ENCODE data around the gene RAB27A. TPM values are rescaled to one million over a fixed set of nuclear protein-coding genes. Genes with fewer than 3 reads are reported as not detected.

Gene RAB27A
- total and polyA plus RNA-seq, 9 donors, result 5.1 to 11.8 (median 7.1) TPM

- Histone ChIP-seq H3K4me1 (ENCODE audit: control insufficient read depth, insufficient read depth, low read length) (no peaks in the 10 kb centered on the region), H3K9me3 (replicated peaks; ENCODE audit: control insufficient read depth, low read depth, low read length) (no peaks in the 10 kb centered on the region), H3K4me3 (ENCODE audit: low read length) (no peak overlapping the region), H3K27ac (ENCODE audit: low read length) (no peak overlapping the region), H3K36me3 (ENCODE audit: control insufficient read depth, insufficient read depth, low read length) (peaks cover 5% of the 10 kb centered on the region), H3K27me3 (ENCODE audit: control insufficient read depth, insufficient read depth, low read length) (no peaks in the 10 kb centered on the region)
- 83% methylated on average over 1 of the region's 3 CpGs for WGBS (ENCODE audit: insufficient coverage)
- no peak for DNase-seq
Measured at GRCh38 chr15:55230051-55230670, 59.5 kb downstream of the RAB27A start.

GRCh38 chr15:55226127-55226526 lies 63.5 kb downstream of the RAB27A start:
- DNase-seq, result no peak
- Histone ChIP-seq H3K9me3 (replicated peaks; ENCODE audit: control insufficient read depth, low read depth, low read length) (no peaks in the 10 kb centered on the region), H3K4me1 (ENCODE audit: control insufficient read depth, insufficient read depth, low read length) (no peaks in the 10 kb centered on the region), H3K36me3 (ENCODE audit: control insufficient read depth, insufficient read depth, low read length) (peaks cover 8% of the 10 kb centered on the region), H3K4me3 (ENCODE audit: low read length) (no peak overlapping the region), H3K27me3 (ENCODE audit: control insufficient read depth, insufficient read depth, low read length) (no peaks in the 10 kb centered on the region), H3K27ac (ENCODE audit: low read length) (no peak overlapping the region)
- 86% methylated on average over 1 of the region's 2 CpGs for WGBS (ENCODE audit: insufficient coverage)

DNA sequence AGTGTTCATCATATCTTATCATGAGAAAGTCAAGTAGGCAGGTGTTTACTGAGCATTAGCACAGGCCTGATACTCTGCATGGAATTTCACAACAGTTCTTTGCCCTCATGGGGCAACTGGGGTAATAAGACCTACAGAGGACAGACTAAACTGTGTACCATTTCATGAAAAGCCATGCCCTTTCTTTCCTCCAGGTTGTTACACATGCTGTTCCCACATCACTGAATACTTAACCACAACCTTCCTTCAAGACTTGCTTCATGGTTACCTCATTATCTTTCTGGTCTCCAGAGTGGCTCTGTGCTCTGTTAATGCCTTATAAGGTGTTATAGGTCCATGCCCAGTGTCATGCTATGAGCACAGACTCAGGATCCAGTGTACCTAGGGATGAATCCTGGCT lies 64.7 kb downstream of the RAB27A start:
- no peaks in the 10 kb centered on the region for H3K4me1 ChIP-seq (ENCODE audit: control insufficient read depth, insufficient read depth, low read length)
- no peak overlapping the region for H3K4me3 ChIP-seq (ENCODE audit: low read length)
- H3K36me3 ChIP-seq (ENCODE audit: control insufficient read depth, insufficient read depth, low read length), result peaks cover 8% of the 10 kb centered on the region
- H3K27ac ChIP-seq (ENCODE audit: low read length), result no peak overlapping the region
- H3K9me3 ChIP-seq (replicated peaks; ENCODE audit: control insufficient read depth, low read depth, low read length), result no peaks in the 10 kb centered on the region
- DNase-seq, result no peak
- no peaks in the 10 kb centered on the region for H3K27me3 ChIP-seq (ENCODE audit: control insufficient read depth, insufficient read depth, low read length)

DNA sequence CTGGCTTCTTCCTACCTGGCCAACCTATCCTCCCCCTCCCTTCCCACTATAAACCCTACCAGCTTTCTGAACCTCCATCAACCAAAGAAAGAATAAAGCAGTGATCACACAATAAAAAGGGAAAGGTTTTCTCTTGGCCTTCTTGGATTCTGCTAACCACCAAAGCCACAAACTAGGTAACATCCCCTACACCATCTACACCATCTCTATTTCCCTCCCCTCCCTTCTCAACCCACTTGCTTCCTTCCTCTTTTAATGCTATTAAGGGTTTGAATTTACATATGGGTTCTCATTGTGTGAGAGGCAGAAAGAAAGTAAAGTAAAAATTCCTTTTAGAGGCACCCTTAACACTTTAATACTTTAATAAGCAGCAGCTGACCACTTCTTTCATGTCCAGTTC lies 67.0 kb downstream of the RAB27A start:
- Histone ChIP-seq H3K36me3 (ENCODE audit: control insufficient read depth, insufficient read depth, low read length) (peaks cover 8% of the 10 kb centered on the region), H3K4me3 (ENCODE audit: low read length) (no peak overlapping the region), H3K27ac (ENCODE audit: low read length) (no peak overlapping the region), H3K9me3 (replicated peaks; ENCODE audit: control insufficient read depth, low read depth, low read length) (no peaks in the 10 kb centered on the region), H3K4me1 (ENCODE audit: control insufficient read depth, insufficient read depth, low read length) (no peaks in the 10 kb centered on the region), H3K27me3 (ENCODE audit: control insufficient read depth, insufficient read depth, low read length) (no peaks in the 10 kb centered on the region)
- no peak for DNase-seq

DNA sequence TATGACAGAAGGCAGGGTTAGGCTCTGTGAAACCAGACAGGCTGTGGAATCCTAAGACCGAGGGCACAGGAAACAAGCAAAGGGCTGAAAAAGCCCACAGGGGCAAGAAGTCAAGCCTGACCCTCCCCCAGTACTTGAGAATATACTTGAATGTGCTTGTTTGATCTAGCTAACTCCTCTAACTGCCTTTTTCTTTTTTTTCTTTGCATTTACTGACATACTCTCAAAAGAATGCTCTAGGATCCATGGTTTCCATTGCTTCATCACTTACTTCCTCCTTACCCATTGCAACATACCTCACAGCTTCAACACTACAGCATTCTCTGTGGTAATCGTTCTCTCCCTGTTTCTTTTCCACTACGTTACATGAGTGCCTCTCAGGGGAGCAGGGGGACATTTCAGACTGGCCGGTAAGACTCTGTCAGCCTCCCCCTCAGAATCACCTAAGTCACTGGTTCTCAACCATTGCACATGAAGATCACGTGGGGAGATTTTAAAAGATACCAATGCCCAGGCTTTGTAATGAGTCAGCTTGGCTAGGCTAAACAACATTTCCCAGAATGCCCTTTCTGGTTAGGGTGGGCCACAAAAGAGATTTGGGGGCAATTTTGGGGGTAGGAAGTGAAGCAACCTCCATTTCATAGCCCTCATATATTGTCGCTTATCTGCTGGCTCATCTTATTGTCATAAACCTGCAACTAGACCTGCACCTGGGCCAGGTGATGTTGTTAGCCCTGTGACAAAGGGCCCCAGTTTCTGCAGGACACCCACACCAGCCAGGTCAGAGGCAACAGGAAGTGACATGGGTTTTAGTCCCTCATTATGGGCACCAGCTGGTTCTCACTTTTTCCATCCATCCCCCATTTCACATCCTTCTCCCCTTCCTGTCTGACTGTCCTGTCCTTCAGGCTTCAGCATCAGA lies 68.3 kb downstream of the RAB27A start:
- Histone ChIP-seq H3K9me3 (replicated peaks; ENCODE audit: control insufficient read depth, low read depth, low read length) (no peaks in the 10 kb centered on the region), H3K4me1 (ENCODE audit: control insufficient read depth, insufficient read depth, low read length) (no peaks in the 10 kb centered on the region), H3K27ac (ENCODE audit: low read length) (no peak overlapping the region), H3K4me3 (ENCODE audit: low read length) (no peak overlapping the region), H3K36me3 (ENCODE audit: control insufficient read depth, insufficient read depth, low read length) (peaks cover 8% of the 10 kb centered on the region), H3K27me3 (ENCODE audit: control insufficient read depth, insufficient read depth, low read length) (no peaks in the 10 kb centered on the region)
- 69% methylated on average over 2 of the region's 6 CpGs for WGBS (ENCODE audit: insufficient coverage)
- DNase-seq, result peak; percentile 70

- H3K4me3 ChIP-seq (ENCODE audit: low read length), result no peak overlapping the region
- DNase-seq, result no peak
- H3K4me1 ChIP-seq (ENCODE audit: control insufficient read depth, insufficient read depth, low read length), result no peaks in the 10 kb centered on the region
- no peaks in the 10 kb centered on the region for H3K27me3 ChIP-seq (ENCODE audit: control insufficient read depth, insufficient read depth, low read length)
- no peak overlapping the region for H3K27ac ChIP-seq (ENCODE audit: low read length)
- H3K36me3 ChIP-seq (ENCODE audit: control insufficient read depth, insufficient read depth, low read length), result peaks cover 5% of the 10 kb centered on the region
- H3K9me3 ChIP-seq (replicated peaks; ENCODE audit: control insufficient read depth, low read depth, low read length), result no peaks in the 10 kb centered on the region
Measured at GRCh38 chr15:55220606-55221005, 69.0 kb downstream of the RAB27A start.

GRCh38 chr15:55218056-55218455 lies 71.6 kb downstream of the RAB27A start:
- WGBS (ENCODE audit: insufficient coverage), result no CpG with 5 or more reads among the region's 2 CpGs
- H3K27me3 ChIP-seq (ENCODE audit: control insufficient read depth, insufficient read depth, low read length), result no peaks in the 10 kb centered on the region
- no peak overlapping the region for H3K27ac ChIP-seq (ENCODE audit: low read length)
- H3K4me3 ChIP-seq (ENCODE audit: low read length), result no peak overlapping the region
- no peaks in the 10 kb centered on the region for H3K4me1 ChIP-seq (ENCODE audit: control insufficient read depth, insufficient read depth, low read length)
- DNase-seq, result peak; percentile 7
- peaks cover 2% of the 10 kb centered on the region for H3K36me3 ChIP-seq (ENCODE audit: control insufficient read depth, insufficient read depth, low read length)
- no peaks in the 10 kb centered on the region for H3K9me3 ChIP-seq (replicated peaks; ENCODE audit: control insufficient read depth, low read depth, low read length)

GRCh38 chr15:55204464-55204863 lies 85.1 kb downstream of the RAB27A start:
- H3K4me1 ChIP-seq (ENCODE audit: control insufficient read depth, insufficient read depth, low read length), result no peaks in the 10 kb centered on the region
- no peaks in the 10 kb centered on the region for H3K9me3 ChIP-seq (replicated peaks; ENCODE audit: control insufficient read depth, low read depth, low read length)
- H3K27me3 ChIP-seq (ENCODE audit: control insufficient read depth, insufficient read depth, low read length), result no peaks in the 10 kb centered on the region
- no peak overlapping the region for H3K27ac ChIP-seq (ENCODE audit: low read length)
- 90% methylated on average over 2 of the region's 4 CpGs for WGBS (ENCODE audit: insufficient coverage)
- DNase-seq, result no peak
- H3K36me3 ChIP-seq (ENCODE audit: control insufficient read depth, insufficient read depth, low read length), result no peaks in the 10 kb centered on the region
- no peak overlapping the region for H3K4me3 ChIP-seq (ENCODE audit: low read length)

GRCh38 chr15:55202206-55202605 lies 87.4 kb downstream of the RAB27A start:
- Histone ChIP-seq H3K36me3 (ENCODE audit: control insufficient read depth, insufficient read depth, low read length) (no peaks in the 10 kb centered on the region), H3K4me1 (ENCODE audit: control insufficient read depth, insufficient read depth, low read length) (no peaks in the 10 kb centered on the region), H3K4me3 (ENCODE audit: low read length) (no peak overlapping the region), H3K27ac (ENCODE audit: low read length) (no peak overlapping the region), H3K9me3 (replicated peaks; ENCODE audit: control insufficient read depth, low read depth, low read length) (no peaks in the 10 kb centered on the region), H3K27me3 (ENCODE audit: control insufficient read depth, insufficient read depth, low read length) (no peaks in the 10 kb centered on the region)
- WGBS (ENCODE audit: insufficient coverage), result no CpG with 5 or more reads among the region's 1 CpG
- DNase-seq, result no peak

DNA sequence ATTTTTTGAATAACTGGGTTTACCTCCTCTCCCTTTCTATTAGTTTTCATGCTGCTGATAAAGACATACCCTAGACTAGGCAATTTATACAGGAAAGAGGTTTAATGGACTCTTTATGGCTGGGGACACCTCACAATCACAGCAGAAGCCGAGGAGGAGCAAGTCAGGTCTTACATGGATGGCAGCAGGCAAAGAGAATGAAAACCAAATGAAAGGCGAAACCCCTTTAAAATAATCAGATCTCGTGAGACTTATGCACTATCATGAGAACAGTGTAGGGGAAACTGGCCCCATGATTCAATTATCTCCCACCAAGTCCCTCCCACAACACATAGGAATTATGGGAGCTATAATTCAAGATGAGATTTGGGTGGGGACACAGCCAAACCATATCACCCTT lies 90.9 kb downstream of the RAB27A start:
- H3K27me3 ChIP-seq (ENCODE audit: control insufficient read depth, insufficient read depth, low read length), result no peaks in the 10 kb centered on the region
- DNase-seq, result no peak
- H3K36me3 ChIP-seq (ENCODE audit: control insufficient read depth, insufficient read depth, low read length), result no peaks in the 10 kb centered on the region
- no peak overlapping the region for H3K4me3 ChIP-seq (ENCODE audit: low read length)
- H3K9me3 ChIP-seq (replicated peaks; ENCODE audit: control insufficient read depth, low read depth, low read length), result no peaks in the 10 kb centered on the region
- WGBS (ENCODE audit: insufficient coverage), result 67% methylated on average over 1 of the region's 3 CpGs
- H3K4me1 ChIP-seq (ENCODE audit: control insufficient read depth, insufficient read depth, low read length), result peaks cover 3% of the 10 kb centered on the region
- no peak overlapping the region for H3K27ac ChIP-seq (ENCODE audit: low read length)

All from muscle of leg (tissue), 11 donors.